ENCODE data around the gene BCAR3. TPM values are rescaled to one million over a fixed set of nuclear protein-coding genes. Genes with fewer than 3 reads are reported as not detected.

BCAR3 gene
- total RNA-seq, 2 donors from 2014 or later = 45.2 to 47.7 TPM

- no peaks in the 10 kb centered on the region for H3K4me1 ChIP-seq
- intact Hi-C loops (cut with DNase I) = no loop called here
- no peaks in the 10 kb centered on the region for H3K36me3 ChIP-seq
- no peak overlapping the region for H3K4me3 ChIP-seq
- no peak for DNase-seq
- TF ChIP-seq CTCF (IDR thresholded peaks at IDR 0.05) = no peak
- no peak overlapping the region for H3K27ac ChIP-seq
- H3K9me3 ChIP-seq = no peaks in the 10 kb centered on the region
- no peak overlapping the region for H3K9ac ChIP-seq (ENCODE audit: low read depth in 2 of 2, low read length in 2 of 2)
- H3K27me3 ChIP-seq = no peaks in the 10 kb centered on the region
These were observed 5.0 kb upstream of the BCAR3 start for GRCh38 chr1:93686504-93687250.

- no peaks in the 10 kb centered on the region for H3K27me3 ChIP-seq
- H3K4me1 ChIP-seq = no peaks in the 10 kb centered on the region
- H3K9me3 ChIP-seq = no peaks in the 10 kb centered on the region
- H3K9ac ChIP-seq (ENCODE audit: low read depth in 2 of 2, low read length in 2 of 2) = no peak overlapping the region
- DNase-seq = no peak
- no peaks in the 10 kb centered on the region for H3K36me3 ChIP-seq
- H3K27ac ChIP-seq = no peak overlapping the region
- no peak for TF ChIP-seq CTCF (IDR thresholded peaks at IDR 0.05)
- no peak overlapping the region for H3K4me3 ChIP-seq
- intact Hi-C loops (cut with DNase I) = no loop called here
These were observed 4.3 kb upstream of the BCAR3 start for GRCh38 chr1:93685918-93686317.

- Histone ChIP-seq H3K9me3 (no peaks in the 10 kb centered on the region), H3K9ac (ENCODE audit: low read depth in 2 of 2, low read length in 2 of 2) (no peak overlapping the region), H3K4me1 (no peaks in the 10 kb centered on the region), H3K27me3 (no peaks in the 10 kb centered on the region), H3K27ac (no peak overlapping the region), H3K36me3 (no peaks in the 10 kb centered on the region), H3K4me3 (no peak overlapping the region)
- DNase-seq = no peak
- intact Hi-C loops (cut with DNase I) = no loop called here
- no peak for TF ChIP-seq CTCF (IDR thresholded peaks at IDR 0.05)
These were observed 1.6 kb upstream of the BCAR3 start for GRCh38 chr1:93683234-93683633.

GRCh38 chr1:93681989-93682412 lies 364 bp upstream of the BCAR3 start:
- Histone ChIP-seq H3K27ac (peak overlapping the region; percentile 60), H3K9ac (ENCODE audit: low read depth in 2 of 2, low read length in 2 of 2) (peak overlapping the region; percentile 59 to 62), H3K27me3 (no peaks in the 10 kb centered on the region), H3K9me3 (no peaks in the 10 kb centered on the region), H3K4me3 (peak overlapping the region; percentile 81), H3K36me3 (no peaks in the 10 kb centered on the region), H3K4me1 (no peaks in the 10 kb centered on the region)
- intact Hi-C loops (cut with DNase I) = no loop called here
- DNase-seq = no peak
- TF ChIP-seq CTCF (IDR thresholded peaks at IDR 0.05) = no peak

- intact Hi-C loops (cut with DNase I) = no loop called here
- Histone ChIP-seq H3K4me1 (no peaks in the 10 kb centered on the region), H3K4me3 (peak overlapping the region; percentile 81), H3K27ac (peak overlapping the region; percentile 60), H3K36me3 (no peaks in the 10 kb centered on the region), H3K27me3 (no peaks in the 10 kb centered on the region), H3K9me3 (no peaks in the 10 kb centered on the region), H3K9ac (ENCODE audit: low read depth in 2 of 2, low read length in 2 of 2) (peak overlapping the region; percentile 48)
- peak; percentile 91 for DNase-seq
- TF ChIP-seq CTCF (IDR thresholded peaks at IDR 0.05) = peak; percentile 54
These were observed 1.1 kb downstream of the BCAR3 start for GRCh38 chr1:93680420-93681100.
